ENCODE results near the gene MUC2.
A peak's percentile ranks its signal among the peaks of the same experiment; 100 is the strongest.
"Not testable (repeated sequence)": the region's sequence is repeated elsewhere in the genome, so short reads cannot be mapped to it uniquely, and the experiment has no call there.

MUC2 gene

DNA sequence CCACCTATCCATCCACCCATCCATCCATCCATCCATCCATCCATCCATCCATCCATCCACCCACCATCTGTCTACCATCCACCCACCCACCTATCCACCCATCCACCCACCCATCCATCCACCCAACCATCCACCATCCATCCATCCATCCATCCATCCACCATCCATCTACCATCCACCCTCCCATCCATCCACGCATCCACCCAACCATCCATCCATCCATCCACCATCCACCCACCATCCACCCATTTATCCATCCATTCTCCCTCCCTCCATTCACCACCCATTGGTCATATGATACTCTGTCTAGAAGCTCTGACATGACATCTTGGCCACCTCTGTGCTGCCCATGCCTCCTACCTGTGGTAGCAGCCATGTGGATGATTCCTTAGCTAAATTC lies 31.7 kb downstream of the MUC2 start:
- no peak for DNase-seq (ENCODE audit: low read depth)

GRCh38 chr11:1107316-1108245 lies 32.9 kb downstream of the MUC2 start:
- no peak for DNase-seq (ENCODE audit: low read depth)

DNA sequence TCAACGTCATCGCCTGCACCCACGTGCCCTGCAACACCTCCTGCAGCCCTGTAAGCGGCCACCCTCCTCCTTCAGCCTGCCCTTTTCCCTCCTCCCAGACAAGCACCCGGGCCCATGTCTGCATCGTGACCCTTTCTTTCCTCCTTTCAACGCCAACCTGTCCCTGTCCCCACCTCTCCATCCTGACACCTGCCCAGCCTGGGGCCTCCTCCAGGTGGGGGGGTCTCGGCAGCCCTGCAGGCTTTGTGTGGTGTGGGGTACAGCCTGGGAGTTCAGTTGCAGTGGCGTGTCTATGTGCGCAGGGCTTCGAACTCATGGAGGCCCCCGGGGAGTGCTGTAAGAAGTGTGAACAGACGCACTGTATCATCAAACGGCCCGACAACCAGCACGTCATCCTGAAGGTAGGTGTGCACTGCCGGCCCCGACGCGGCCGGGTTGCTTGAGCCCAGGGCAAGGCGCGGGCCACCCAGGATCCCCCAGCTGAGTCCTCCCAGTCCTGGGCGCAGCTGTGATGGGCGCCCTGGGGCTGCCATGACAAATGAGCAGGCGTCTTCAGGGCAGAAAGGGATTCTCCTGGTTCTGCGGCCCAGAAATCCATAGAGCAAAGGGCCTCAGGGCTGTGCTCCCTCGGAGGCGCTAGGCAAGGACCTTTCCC lies 33.7 kb downstream of the MUC2 start:
- DNase-seq (ENCODE audit: low read depth): no peak

GRCh38 chr11:1109101-1109917 lies 34.6 kb downstream of the MUC2 start:
- no peak for DNase-seq (ENCODE audit: low read depth)

- DNase-seq (ENCODE audit: low read depth): no peak
Measured at GRCh38 chr11:1109918-1110705, 35.4 kb downstream of the MUC2 start.

DNA sequence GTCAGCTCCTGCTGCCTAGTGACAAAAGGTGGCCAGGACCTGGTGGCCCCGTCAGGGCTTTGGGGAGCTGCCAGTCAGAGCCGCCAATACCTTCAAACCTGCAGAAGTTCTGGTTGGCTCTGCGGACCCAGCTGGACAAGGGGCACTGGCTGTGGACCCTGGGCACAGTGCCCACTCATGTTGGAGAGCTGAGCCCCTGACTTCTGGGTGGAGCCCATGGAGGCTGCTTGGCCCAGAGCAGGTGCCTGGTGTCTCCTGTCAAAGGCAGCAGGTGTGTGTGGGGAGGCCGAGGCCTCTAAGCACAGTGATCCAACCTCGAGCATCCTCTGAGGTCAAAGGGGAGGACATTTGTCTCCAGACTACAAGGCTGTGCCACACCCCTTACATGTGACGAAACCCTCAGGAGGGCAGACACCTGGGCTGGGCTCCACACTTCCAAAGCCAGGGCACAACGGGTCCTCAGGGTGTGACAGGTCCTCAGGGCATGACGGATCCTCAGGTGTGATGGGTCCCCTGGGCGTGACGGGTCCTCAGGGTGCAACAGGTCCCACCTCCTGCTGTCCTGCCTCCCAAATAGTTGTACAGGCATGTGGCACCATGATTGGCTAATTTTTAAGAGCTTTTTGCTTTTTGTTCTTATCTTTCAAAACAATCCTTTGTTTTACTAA lies 37.0 kb downstream of the MUC2 start:
- no peak for DNase-seq (ENCODE audit: low read depth)

DNA sequence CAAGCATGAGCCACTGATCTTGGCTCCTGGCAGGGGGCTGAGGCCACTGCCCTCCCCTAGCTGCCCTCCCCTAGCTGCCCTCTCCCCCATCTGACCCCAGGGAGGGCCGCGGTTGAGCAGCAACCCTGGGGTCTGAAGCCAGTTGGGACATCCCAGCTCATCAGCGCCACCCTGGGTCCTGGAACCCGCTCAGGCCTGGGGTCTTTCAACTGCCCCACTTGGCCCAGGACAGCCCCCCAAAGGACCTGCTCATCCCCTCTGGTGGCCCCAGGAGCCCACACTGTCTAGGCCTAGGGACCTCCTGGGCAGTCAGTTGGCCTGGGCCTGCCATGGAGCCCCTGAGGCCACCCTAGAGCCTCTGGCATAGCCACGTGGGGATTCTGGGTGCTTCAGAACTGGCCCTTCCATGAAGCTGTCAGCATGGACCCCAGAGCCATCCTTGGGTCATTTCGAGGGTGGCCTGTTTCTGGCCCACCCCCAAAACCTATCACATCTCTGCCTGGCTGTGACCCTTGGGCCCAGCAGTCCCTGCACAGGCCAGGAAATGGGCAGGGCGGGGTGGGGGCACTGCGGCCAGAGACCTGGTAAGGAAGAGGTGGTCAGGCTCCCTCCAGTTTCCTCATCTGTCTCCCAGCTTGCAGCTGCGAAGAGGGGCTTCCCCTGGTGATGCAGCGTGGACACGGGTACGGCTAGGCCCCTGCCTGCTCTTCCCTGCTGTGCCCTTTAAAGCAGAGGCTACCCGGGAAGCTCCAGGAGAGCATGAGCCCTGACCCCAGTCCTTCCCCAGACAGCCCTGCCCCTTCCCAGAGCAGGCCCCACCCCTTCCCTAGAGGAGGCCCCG lies 37.9 kb downstream of the MUC2 start:
- DNase-seq (ENCODE audit: low read depth): peak; percentile 45

- DNase-seq (ENCODE audit: low read depth): no peak
Measured at GRCh38 chr11:1113405-1114201, 38.9 kb downstream of the MUC2 start.

GRCh38 chr11:1115292-1115691 lies 40.6 kb downstream of the MUC2 start:
- not testable (repeated sequence) for DNase-seq (ENCODE audit: low read depth)

DNA sequence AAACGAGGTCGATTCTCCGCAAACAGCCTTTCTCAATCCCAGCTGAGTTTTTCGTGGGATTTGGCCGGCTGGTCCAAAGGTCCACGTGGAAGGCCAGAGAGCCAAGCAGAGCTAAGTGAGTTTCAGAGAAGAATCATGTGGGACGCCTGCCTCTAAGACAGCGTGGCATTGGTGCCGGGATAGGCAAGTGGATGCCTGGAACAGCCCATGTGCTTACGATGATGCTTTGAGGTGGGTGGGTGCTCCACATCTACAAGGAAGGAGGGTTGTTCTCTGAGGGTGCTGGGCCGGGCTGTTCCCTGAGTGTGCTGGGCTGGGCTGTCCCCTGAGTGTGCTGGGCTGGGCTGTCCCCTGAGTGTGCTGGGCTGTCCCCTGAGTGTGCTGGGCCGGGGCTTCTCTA lies 41.4 kb downstream of the MUC2 start:
- DNase-seq (ENCODE audit: low read depth): no peak

DNA sequence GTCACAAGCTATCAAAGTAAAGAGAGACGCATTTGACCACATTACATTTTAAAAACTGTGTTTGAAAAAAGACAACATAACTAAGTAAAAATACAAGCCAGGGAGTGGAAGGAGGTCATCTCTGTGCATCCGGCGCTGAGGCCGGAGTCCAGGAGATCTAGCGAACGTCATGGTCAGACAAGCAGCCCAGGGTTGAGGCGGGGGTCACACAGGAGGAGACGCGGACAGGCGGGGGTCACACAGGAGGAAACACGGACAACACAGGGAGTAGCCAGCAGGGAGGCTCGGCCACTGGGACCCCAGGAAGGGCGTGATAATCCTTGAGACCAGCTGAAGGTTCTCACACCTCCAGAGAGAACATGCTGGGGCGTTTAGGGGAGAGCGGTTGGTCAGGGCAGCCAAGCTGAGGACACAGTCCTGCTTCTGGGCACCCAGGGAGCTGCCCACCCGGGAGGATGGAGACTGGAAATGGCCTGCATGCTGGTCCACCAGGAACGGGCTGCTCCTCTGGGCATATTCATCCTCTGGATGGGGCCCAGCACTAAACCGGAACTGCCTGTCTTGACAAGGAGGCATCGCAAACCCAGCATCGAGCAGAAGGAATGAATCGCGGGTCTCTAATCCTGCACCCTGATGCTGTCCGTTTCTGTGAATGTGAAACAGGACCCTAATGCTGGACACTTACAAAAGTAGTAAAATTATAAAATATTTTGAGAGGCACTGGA lies 42.2 kb downstream of the MUC2 start:
- DNase-seq (ENCODE audit: low read depth): no peak

DNA sequence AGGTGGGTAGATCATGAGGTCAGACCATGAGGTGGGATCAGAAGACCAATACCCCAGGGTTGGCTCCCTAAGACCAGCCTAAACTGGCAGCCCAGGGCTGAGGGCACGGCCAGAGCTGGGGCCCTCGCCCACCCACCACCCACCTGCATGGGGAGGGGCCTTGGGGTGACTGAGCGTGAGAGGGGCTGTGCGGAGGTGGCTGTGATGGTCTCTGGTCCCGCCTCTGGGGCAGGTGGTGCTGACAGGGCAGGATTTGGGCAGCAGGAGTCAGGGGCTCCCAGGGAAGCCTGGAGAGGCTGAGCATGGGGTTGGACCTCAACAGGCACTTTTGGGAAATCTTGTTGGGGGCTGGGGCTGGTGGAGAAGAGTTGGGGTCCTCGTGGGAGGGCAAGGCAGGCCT lies 43.3 kb downstream of the MUC2 start:
- DNase-seq (ENCODE audit: low read depth): no peak

- no peak for DNase-seq (ENCODE audit: low read depth)
Measured at GRCh38 chr11:1118755-1119603, 44.3 kb downstream of the MUC2 start.

DNA sequence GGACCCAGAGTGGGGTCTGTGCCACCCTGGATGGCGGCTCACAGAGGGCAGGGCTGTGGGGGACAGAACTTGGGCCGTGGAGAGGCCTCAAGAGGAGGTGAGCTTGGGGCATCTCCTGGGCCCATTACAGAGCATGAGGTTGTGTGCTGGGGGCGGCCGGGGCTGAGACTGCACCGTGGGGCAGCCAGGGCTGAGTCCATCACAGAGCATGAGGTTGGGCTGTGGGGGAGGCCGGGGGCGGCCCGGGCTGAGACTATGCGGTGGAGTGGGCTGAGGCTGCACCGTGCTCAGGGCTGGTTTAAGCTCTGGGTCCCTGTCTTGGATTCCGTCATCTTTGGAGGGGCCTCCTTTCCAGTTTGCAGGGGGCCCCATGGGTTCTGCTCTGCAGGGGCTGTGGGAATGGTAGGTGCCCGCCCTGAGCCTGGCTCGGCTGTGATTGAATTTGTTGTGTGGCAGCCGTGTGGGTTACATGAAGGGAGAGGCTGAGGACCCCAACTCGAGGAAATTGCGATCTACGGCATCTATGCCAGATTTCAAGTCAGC lies 45.0 kb downstream of the MUC2 start:
- DNase-seq (ENCODE audit: low read depth): no peak

- no peak for DNase-seq (ENCODE audit: low read depth)
Measured at GRCh38 chr11:1120532-1121330, 46.1 kb downstream of the MUC2 start.

- no peak for DNase-seq (ENCODE audit: low read depth)
Measured at GRCh38 chr11:1121331-1121812, 46.7 kb downstream of the MUC2 start.

Data from CMK (cell line).